ENCODE results near the gene SELENOK.

The SELENOK gene

DNA sequence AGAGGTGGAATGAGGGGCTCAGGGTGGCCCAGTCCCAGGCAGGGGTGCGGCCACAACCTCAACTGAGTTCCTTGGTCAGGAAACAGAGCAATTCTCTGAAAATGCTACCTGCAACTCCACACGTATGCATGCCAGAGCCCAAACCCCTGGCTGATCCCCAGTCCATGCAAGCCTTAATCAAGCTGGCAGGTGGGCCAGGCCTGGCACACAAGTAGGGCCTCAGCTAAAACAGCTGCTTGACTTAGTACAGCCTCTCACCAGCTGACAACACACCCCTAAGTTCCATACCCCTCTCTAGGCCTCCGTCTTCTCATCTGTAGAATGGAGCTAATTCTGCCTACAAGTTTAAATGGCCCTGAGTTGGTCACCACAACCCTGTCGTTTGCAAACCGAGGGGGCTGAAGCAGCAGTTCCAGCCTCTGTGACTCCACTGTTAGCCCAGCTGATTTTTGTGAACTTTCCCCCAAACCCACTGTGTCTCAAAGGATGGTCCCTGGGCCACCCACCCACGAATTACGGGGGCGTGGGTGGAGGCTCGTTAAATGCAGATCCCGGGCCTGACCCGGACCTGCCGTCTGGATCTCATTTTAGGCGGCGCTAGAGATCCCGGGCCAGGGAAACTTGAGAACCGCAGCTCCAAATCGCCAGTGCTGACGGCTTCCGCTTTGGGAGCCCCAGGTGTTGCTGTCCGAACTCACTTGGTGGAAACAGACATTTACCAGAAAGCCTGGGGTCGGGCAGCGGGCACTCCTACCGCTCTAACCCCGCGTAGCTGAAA lies 46.4 kb downstream of the SELENOK start:
- intact Hi-C loops (cut with DNase I), result no loop called here
- DNase-seq, result peak in 35 of 42 donors; percentile 28 to 77 (median 51)

DNA sequence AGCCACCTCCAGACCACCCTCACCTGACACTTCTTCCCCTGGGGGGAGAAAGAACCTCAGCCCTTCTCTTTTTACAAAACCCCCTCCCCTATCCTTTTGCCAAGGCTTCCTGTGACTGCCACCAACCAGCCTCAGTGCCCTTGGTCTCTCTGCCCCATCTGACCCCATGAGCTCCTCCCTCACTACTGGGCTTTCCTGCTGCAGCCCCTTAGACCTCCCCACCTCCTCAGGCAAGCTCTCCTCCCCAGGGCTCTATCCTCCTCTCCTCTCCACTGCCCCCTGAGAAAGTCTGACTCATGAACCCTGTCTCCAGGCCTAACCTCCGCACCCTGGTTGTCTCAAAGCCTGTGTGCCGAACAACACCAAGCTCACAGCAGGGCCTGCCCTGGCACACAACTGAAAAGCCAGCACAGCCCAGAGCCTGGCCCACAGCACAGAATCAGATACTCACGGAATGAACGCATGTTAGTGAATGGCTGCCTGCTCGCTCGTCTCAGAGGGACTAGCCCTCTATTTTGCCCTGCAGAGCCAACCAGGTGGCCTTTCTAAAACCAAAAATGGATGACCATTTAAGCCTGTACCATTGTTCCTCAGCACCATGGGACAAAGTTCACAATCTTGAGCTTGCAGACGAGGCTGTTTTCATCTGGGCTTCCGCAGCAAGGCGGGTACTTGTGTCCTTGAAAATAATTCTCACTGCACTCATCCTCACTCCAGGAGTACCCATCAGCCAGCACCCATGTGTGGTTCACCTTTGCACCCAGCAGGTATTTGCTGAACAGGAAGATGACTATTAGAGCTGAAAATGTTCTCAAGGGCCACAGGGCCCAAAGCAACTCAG lies 47.2 kb downstream of the SELENOK start:
- DNase-seq, result peak in 15 of 42 donors; percentile 19 to 74 (median 44)
- intact Hi-C loops (cut with DNase I), result no loop called here

DNA sequence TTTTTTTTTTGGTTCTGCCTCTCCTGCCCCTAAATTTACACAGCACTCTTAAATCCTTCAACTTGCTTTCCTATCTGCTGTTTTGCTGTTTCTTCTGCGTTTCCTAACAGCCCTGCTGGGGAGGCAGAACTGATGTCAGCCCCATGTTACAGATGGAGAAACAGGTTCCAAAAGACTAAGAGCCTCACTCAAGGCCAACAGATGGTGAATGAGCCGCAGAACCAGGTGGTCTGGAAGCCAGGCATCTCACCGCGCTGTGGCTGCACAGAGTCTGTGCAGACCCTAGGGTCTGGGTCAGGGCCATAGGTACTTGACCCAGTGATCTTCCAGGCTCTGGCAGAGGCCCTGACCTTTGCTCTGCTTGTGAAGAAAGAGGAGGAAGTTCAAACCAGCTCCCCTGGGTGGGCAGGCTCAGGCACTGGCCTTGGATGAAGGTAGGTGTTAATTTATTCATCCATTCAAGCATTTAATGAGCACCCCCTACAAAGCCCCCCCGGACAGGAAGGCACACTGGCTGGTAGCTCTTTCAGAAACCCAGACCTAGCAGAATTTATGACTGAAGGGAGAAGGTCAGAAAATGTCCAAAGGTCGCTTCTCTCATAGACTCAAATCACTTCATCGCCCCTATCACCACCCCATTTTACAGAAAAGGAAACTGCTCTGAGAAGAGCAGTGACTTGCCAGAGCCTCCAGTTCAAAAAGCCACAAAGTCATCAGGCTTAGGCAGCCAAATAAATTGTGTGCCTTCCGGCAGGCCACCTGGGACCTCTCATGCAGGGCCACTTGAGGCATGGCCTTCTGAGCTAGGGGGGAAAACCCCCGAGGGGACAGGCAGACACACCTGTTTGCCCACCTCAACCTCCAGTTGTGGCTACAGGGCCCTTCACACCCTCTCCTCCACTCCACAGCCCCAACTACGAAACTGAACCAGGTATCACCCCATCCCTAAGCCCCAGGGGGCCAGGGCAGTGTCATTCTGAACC lies 48.2 kb downstream of the SELENOK start:
- intact Hi-C loops (cut with DNase I), result no loop called here
- DNase-seq, result no peak

DNA sequence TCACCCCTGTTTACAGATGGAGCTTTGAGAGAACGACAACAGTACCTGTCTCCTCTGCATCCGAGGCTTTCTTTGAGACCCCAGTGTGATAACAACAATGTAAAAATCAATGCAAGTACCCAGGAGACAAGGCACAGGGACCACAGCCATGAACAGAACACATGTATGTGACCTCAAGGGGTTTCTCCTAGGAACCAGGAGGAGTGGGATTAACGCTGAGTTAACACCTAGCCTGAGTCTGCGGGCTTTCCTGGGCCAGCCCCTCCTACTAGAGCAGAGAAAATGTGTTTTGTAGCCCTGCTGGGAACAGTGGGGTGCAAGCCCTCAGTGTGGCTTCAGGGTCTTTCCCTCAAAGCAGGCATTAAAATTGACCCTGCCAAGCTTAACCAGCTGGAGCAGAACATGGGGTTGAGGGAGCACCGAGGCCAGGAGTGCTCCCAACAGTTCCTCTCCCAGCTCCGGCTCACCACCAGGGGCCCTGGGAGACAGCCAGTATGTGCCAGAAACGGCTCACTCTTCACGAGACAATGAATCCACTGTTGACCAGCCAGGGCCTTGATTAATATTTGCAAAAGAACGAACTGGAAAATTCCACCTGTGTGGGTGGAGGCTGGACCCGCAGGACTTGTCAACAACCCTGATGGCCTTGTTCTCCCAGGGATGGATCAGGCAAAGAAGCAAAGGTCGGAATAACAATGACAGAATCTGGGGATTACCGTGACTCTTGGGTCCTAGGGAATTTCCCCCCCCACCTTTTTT lies 49.0 kb downstream of the SELENOK start:
- DNase-seq, result peak; percentile 50 to 94 (median 85)
- intact Hi-C loops (cut with DNase I), result no loop called here

DNA sequence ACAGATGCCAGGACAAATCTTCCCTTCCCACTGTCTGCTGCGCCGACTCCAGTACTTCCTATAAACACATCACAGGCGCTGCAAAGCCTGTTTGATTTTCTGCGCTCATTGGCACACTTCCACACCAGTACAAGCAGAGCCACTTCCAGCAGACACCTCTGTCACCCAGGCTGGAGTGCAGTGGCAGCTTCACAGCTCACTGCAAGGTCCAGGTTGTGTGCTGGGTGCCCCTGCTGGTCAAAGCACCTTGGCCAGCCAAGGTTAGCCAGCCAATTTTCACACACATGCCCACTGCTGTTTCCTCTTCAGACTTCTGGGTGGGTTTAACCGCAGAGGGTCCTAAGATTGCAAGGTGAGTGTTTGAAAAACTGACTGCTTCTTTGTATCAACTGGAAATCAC lies 50.4 kb downstream of the SELENOK start:
- DNase-seq, result no peak
- intact Hi-C loops (cut with DNase I), result no loop called here

DNA sequence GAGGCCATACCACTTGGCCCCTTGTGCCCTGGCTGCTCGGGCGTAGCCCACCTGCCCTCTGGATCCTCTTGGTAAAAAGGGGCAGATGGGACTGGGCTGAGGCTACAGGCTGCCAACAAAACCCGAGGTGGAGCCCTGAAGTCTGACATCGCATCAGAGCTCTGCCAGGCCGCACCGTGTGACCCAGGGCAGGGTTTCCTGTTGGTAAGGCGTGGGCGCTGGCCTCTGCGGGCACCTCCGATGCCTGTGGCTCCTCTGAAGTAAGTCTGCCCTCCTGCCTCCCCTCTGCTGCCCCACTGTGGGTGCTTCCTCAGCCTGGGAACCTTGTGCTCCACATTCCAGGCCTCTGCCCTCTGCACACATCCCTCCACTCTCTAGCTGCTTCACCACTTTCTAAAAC lies 54.3 kb downstream of the SELENOK start:
- intact Hi-C loops (cut with DNase I), result no loop called here

DNA sequence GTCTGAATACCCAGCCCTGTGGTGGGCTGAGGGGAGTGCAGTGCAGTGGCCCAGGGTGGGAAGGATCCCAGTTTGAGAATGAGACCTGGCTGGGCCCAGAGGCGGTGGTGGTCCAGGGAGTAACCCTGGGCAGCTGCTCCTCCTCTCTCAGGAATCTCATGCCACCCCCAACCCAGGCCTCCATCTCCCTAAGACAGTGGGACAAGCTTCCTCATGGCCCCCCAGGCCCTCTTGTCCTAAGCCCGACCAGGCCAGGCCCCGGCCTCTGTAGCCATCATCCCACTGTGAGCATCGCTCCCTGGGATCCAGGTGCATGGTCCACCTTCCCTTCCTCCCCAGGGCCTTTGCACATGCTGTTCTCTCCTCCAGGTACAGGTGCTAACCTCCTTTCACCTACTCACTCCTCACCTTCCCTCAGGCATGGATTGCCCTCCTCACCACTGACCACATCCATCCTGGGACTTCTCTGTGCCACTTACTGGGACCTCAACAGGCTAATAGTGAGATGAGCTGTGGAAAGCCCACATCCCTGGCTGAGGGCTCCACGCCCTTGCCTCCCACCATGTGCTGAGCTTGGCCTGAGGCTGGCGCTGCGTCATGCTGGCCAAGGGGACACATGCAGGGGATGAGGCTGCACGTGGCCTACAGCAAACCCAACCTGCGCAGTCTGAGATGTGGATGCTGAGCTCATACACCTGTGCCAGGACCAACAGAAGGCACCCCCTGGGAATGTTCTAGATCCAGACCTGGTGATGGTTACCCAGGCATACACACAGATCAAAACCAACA lies 55.4 kb downstream of the SELENOK start:
- intact Hi-C loops (cut with DNase I), result no loop called here
- DNase-seq, result peak in 2 of 42 donors; percentile 3 to 4

More for the DNA sequence above, 54.3 kb downstream of the SELENOK start:
- DNase-seq, result peak in 2 of 42 donors; percentile 5 to 10

DNA sequence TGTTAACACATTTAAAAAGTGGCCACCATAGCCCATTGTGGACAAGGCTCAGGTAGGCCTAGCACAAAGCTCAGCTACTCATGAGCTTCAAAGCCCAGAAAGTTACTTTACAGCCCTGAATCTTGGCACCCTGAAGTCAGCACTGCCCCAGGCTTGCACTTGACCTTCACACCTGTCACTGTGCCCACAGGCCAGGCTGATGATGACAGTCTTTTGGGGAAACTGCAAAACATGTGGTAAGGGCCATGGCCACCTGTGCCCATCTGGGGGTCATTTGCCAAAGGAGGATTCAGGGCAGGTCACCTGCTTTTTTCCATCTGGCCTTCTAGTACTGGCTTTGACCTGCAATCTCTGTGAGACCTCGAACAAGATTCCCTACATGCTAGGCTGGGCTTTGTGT lies 56.4 kb downstream of the SELENOK start:
- intact Hi-C loops (cut with DNase I), result no loop called here
- DNase-seq, result peak in 1 of 42 donors; percentile 6

DNA sequence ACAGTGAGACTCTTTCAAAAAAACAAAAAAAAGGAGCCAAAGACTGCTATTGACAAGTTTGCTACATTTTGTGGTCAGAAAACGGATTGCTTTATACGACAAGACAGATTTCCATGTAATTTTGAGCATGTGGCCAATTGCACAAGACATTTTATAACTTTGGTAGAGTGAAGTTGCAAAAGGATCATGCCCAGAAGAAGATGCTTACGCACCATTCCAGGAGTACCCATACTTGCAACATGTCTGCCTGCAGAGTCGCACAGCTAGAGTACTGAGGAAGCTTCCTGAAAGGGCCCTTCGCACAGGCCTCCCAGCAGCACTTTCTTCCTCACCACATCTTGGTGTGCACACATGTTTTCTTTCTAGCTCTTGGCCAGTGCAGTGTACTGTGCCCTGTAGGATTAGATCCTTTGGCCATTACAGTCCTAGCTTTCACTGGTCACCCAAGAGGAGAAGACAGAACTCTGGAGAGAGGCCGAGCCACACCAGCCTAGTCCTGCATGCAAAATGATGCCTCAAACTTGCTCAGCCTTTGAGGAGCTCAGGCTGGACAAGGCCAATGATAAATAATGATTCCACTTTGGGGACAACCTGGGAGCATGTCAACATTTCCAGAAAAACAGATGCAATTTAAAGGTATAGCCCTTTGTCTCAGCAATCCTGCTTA lies 57.1 kb downstream of the SELENOK start:
- intact Hi-C loops (cut with DNase I), result no loop called here
- DNase-seq, result peak in 1 of 42 donors; percentile 5

Measured in head of caudate nucleus (tissue), 42 donors.